HG03108 (cell line): ENCODE measurements around the gene RDX.

Experiments
- ATAC-seq: cut with Tn5 transposase; IDR thresholded peaks from one replicate; pipeline ENCODE4 v1.9.1; 2021; ENCODE audit warnings: moderate library complexity; ENCODE audit not compliant: unreplicated experiment

The RDX gene

DNA sequence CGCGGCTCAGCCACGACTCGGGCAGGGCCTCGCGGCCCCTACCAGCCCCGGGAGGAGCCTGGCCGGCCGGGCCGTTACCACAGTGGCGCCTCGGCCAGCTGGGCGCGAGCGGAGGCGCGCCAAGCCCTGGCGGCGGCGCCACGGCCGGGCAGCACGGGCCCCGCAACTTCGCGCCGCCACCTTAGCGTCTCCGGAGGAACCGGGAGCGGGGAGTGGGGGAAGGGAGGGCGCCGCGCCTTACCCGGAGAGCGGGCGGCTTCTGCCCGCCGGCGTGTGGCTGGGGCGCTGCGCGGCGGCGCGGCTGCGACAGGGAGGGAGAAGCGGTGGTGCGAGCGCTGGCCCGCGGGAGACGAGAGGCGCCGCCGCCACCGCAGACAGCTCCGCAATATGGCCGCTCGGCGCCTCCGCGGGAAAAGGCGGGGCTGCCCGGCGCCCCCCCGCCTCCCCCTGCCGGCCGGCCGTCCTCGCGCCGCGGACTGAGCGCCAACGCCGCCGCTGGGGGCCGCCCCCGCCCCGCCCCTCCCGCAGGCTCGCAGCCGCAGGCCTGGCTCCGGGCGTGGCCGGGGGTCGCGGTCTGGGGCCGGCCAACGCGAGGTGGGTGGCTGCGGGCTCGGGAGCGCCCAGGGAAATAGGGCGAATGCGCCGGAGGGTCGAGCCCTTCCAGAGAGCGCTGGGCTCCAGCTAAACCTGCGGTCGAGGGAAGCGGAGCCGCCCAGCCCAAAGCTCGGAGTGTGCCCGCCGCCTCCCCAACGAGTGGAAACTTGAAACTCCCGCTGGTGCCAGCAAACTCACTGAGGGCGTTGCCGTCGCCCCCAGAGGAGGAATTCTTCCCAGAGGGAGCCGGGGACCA is at the start of gene RDX:
TSS of gene RDX (minus strand) at position 389 of the 850 bp plus-strand sequence. CDS start 16,922 bp downstream, outside the sequence.
- ATAC-seq: peak; percentile 71

GRCh38 chr11:110345743-110346142 is 49.3 kb upstream of the RDX start:
- ATAC-seq: no peak

GRCh38 chr11:110340436-110340835 is 44.0 kb upstream of the RDX start:
- no peak for ATAC-seq

DNA sequence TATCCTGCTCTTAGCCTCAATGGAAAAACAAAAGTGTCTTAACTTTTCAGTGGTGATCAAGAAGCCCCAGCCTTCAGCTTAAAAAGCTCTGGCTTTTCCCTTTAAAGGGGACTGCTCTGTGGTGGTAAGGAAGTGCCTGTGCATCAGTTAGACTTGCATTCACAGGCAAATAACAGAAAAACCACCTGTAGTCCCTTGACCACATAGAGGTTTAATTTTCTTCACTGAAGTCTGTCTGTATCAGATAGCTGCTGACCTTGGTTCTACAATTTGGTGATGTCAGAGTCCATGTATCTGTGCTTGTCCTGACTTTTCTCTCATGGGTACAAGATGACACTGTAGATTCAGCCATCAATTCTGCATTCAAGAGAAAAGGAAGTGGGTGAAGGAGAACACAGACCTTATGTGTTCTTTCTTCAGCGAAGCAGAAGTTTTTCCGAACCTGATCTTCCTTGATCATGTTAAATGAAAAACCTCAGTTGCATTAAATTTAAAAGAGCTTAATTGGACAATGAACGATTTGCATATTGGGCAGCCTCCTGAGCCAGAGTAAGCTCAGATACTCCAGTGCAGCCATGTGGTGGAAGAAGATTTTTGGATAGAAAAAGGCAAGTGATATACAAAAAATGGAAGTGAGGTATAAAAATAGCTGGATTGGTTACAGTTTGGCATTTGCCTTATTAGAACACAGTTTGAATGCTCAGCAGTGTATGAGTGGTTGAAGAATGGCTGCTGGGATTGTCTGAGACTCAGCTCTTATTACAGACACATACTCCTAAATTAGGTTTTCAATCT is 43.2 kb upstream of the RDX start:
- ATAC-seq: no peak

- ATAC-seq: no peak
Measured at GRCh38 chr11:110338684-110339083, 42.3 kb upstream of the RDX start.

DNA sequence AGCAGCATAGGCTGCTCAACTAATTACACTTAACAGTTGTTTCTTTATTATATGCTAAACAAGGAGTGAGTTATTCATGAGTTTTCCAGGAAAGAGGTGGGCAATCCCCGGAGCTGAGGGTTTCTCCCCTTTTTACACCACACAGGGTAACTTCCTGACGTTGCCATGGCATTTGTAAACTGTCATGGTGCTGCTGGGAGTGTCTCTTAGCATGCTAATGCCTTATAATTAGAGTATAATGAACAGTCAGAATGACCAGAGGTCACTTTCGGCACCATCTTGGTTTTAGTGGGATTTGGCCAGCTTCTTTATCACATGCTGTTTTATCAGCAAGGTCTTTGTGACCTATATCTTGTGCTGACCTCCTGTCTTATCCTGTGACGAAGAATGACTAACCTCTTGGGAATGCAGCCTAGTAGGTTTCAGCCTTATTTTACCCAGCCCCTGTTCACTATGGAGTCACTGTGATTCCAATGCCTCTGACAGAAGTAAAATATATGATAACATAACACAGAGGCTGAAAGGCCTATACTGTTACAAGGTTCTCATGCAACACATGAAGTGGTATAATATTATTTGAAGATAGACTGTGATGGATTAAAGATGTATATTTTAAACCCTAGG is 41.3 kb upstream of the RDX start:
- ATAC-seq: no peak

DNA sequence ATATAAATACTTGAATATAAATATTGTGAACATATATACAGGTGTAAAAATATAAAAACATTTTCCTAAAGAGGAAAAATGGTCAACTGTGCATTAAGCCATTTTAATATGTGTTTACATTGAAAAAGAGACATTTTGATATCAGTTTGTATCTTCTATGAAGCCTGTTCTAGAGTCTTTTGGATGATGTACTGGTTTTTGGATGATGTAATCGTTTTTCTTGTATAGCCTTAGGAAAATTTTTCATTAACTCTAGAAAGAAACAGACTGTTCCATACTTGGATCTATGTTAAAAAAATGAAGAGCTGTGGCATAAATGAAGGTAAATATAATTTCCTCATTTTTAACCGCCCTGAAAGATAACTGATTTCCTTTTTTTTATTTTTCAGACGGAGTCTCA is 39.6 kb upstream of the RDX start:
- ATAC-seq: no peak

DNA sequence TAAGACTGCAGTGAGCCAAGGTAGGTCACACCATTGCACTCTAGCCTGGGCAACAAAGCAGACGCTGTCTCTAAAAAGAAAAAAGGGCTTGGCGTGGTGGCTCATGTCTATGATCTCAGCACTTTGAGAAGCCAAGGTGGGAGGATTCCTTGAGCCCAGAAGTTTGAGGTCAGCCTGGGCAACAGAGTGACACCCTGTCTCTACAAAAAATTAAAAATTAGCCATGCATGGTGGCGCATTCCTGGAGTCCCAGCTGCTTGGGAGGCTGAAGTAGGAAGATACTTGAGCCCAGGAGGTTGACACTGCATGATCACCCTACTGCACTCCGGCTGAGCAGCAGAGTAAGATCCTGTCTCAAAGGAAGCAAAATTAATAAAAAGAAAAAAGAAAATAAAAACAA is 38.9 kb upstream of the RDX start:
- no peak for ATAC-seq

DNA sequence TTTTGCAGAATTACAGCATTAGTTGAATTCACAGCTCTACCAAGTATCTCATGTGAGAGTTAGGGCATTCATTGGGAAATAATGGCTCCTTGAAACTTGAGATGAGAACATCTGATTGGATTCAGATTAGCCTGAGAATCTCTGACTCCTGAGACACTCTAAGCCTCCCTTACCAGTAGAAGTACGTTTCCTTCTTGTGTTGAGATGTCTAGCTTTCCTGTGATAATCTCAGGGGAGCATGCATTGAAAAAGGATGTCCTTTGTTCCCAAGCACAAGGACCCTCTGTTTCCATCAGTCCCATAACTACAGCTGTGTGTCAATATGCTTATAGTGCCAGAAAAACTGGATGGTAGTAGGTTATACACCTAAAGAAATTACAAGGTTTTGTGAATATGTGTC is 35.2 kb upstream of the RDX start:
- no peak for ATAC-seq

GRCh38 chr11:110329445-110329844 is 33.0 kb upstream of the RDX start:
- ATAC-seq: no peak

GRCh38 chr11:110327508-110327907 is 31.1 kb upstream of the RDX start:
- no peak for ATAC-seq

- no peak for ATAC-seq
Measured at GRCh38 chr11:110323786-110324185, 27.4 kb upstream of the RDX start.

GRCh38 chr11:110319501-110319900 is 23.1 kb upstream of the RDX start:
- ATAC-seq: no peak

DNA sequence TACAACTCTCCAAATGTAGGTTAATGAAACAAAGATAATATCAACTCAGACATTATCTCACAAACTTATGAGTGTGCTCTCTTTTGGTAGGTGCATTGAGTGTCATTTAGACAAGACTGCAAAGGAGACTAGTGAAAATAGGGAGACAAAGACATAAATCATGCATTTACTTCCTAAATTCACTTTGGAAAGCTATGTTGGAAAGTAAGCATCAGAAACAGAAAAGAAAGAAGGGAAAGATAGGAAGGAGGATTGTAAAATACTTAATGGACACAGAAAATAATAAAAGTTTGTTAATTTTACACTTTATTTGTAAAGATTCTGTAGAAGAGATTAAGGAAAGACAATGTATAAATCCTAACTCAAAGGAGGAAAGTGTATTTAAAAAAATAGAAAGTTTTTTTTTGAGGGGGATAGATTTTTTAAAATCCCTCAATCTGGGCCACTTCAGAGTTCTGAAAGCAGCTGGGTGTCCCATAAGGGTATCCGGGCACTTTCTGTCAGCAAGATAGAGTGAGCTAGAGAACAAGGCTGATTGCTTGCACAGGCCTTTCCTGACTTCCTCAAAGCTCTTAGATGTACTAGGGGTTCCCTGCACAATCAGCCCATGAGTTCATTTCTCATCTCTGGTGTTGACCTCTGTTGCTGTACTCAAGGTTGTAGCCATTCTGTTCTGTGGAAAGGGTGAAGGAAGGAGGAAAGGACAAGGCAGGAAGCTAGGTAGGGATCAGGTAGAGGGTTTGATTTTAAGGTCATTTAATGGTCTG is 22.4 kb upstream of the RDX start:
- ATAC-seq: no peak

GRCh38 chr11:110317516-110317932 is 21.1 kb upstream of the RDX start:
- ATAC-seq: no peak

GRCh38 chr11:110314366-110315095 is 18.1 kb upstream of the RDX start:
- ATAC-seq: no peak

- no peak for ATAC-seq
Measured at GRCh38 chr11:110312670-110313069, 16.3 kb upstream of the RDX start.

GRCh38 chr11:110311783-110312579 is 15.6 kb upstream of the RDX start:
- no peak for ATAC-seq

DNA sequence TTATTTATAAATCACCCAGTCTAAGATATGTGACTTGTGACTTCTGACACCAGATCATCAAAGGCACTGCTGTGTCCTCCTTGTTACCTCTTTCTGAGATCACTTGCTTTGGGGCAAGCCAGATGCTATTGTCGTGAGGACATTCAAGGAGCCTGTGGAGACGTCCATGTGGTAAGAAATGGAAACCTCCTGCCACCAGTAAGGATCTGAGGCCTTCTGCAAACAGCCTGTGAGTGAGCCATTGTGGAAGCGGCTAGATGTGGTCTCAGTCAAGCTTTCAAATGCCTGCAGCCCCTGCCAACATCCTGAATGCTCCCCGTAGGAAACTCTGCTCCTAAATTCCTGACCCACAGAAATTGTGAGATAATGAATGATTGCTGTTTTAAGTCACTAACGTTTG is 11.7 kb upstream of the RDX start:
- ATAC-seq: no peak
